Measurements from ENCODE around the gene SYT8.
"Not testable (repeated sequence)": the region's sequence is repeated elsewhere in the genome, so short reads cannot be mapped to it uniquely, and the experiment has no call there.

Gene SYT8

DNA sequence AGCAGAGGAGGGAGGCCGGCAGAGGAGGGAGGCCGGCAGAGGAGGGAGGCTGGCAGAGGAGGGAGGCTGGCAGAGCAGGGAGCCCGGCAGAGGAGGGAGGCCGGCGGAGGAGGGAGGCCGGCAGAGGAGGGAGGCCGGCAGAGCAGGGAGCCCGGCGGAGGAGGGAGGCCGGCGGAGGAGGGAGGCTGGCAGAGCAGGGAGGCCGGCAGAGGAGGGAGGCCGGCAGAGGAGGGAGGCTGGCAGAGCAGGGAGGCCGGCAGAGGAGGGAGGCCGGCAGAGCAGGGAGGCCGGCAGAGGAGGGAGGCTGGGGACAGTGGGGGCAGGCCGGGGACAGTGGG lies 39.0 kb downstream of the SYT8 start:
- not testable (repeated sequence) for DNase-seq (ENCODE audit: low read depth)

DNA sequence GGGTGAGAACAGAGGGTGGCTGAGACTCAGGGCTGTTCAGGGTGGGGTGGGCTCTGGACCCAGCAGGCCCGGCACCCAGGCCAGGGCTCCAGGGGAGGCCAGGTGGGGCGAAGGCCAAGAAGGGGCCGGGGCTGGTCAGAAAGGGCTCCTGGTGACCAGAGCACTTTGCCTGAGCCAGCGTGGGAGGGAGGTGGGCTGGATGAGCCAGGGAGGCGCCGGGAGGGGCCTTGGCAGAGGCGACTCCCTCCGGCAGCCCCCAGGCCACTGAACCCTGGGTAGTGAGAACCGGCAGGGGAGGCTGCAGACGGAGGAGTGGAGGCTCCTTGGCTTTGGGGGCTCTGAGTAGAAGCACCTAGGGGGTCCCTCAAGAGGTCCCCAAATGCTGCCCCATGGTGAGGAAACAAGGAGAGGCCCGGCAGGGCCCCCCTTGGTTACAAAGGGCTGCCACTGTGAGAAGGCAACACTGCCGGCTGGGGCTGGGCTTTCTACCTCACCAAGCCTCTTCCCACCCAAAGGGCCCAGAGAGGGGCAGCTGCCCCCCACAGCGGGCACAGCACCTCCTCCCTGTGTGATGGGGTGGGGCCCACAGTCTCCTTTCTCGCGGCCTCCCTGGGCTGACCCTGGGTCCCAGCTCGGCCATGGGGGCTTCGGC lies 39.8 kb downstream of the SYT8 start:
- DNase-seq (ENCODE audit: low read depth): peak; percentile 0

DNA sequence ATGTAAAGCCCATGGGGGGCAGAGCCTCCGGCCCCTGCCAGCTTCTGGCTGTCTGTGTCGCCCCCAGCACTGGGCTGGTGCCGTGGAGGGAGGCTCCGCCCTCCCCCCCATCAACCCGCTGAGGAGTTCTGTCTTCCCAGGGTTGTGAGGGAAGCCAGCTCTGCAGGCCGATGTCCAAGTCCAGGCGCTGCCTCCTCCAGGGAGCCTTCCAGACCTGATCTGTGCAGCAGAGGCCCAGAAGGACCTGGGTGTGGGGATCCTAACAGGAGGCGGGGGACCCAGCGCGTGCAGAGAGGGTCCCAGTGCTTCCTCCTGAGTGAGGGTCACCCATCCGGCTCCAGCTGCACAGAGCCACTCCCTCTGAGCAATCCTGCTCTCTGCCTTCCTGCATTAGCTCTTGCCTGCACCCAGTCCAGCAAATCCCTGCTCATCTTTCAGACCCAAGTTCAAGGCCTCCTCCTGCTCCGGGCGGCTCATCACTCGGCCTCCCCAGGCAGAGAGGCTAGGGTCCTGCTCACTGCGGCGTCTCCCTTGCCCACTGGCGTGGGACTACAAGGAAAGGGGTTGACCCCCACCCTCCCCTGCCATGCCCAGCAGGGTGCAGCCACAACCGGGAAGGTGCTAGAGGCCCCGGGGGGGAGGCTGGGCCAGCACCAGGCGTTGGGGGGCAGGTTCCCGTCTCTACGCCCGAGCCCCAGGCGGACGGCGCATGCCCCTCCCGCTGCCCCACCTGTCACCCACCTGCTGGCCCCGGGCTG lies 40.5 kb downstream of the SYT8 start:
- DNase-seq (ENCODE audit: low read depth): no peak

DNA sequence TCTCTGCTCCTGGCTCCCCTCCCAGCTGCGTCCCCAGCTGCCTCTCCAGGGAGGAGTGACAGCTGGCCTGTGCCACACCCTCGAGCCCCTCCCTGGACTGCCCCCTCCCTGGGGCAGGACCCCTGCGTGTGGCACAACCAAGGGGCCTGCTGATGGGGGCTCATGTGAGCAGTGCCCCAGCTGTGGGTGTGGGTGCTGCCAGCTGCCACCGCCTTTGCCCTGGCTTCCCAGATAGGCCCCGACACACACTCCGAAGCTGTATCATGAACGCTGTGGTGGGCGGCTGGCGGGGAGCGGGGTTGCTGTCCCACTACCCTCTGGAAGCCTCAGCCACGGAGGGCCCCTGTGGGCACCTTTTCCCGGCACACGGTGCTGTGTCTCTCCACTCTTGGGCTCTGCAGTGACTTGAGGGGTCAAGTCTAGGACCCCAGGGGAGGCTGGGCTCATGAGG lies 41.1 kb downstream of the SYT8 start:
- not testable (repeated sequence) for DNase-seq (ENCODE audit: low read depth)

DNA sequence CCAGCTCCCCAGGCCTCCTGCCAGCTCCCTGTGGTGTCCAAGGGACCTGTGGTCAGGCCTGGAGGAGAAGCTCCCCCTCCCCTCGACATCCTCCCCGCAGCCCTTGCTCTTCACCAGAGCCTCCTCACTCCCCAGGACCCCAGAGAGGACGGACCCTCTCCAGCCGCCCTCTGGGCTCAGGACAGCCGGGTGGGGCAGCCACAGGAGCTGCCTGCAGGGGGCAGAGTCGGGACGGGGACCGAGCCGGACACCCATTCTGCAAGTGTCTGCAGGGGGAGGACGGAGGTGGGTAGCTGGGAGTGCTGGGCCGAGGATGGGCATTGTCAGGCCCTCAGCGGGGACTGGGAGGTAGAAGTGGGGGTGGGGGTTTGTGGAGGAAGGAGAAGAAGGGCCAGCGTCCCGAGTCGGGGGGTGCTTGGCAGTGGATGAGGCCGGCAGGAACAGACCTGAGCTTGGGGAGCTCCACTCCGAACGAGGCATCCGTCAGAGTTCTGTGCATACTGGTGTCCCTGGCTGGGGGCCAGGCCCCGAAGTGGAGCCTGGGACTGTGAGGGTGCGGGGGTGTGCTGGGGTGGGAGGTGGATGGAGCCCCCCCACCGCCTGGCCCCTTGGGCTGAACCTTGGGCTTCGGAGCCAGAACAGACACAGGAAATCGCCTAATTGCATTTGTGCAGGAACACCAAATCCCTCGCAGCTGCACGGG lies 41.7 kb downstream of the SYT8 start:
- DNase-seq (ENCODE audit: low read depth): peak; percentile 0

DNA sequence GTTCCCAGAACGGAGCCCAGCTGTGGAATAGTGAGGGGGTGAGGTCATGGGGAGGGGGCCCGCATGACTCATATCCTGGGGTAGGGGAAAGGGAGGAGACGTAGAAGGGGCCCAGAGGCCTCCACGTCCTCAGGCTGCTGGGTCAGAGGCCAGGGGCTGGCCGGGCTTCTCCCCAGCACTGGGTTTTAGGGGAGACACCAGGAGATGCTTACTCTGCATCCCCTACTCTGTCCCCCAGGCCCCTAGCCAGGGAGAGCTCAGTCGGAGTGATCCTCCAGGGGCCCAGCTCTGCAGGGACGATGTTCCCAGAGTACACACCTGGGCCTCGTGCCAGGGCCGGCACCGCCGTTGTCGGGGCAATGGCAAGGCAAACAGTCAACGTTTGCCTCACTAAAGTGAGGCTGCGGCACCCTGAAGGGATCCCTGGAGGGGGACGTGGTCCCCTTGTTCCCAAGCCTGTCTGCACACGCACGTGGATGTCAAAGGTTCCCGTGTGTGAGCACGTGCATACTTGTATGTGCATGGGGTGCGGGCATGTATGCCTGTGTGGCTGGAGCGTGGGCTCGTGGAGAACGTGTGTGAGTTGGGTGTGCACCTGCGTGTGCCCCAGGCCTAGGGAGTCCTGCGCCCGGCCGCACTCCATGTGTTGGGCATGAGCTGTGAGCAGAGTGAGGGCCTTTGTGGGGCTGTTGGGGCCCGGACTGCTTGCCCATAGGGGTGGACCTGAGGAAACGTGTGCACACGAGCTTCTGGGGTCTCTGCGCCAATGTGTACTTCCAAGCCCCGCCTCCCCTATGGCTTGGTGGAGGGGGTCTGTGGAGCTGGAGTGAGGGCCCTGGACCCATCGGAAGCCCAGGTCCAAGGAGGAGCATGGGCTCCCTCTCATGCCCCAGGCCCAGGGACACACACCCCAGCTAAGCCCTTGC lies 42.7 kb downstream of the SYT8 start:
- DNase-seq (ENCODE audit: low read depth): peak; percentile 0

DNA sequence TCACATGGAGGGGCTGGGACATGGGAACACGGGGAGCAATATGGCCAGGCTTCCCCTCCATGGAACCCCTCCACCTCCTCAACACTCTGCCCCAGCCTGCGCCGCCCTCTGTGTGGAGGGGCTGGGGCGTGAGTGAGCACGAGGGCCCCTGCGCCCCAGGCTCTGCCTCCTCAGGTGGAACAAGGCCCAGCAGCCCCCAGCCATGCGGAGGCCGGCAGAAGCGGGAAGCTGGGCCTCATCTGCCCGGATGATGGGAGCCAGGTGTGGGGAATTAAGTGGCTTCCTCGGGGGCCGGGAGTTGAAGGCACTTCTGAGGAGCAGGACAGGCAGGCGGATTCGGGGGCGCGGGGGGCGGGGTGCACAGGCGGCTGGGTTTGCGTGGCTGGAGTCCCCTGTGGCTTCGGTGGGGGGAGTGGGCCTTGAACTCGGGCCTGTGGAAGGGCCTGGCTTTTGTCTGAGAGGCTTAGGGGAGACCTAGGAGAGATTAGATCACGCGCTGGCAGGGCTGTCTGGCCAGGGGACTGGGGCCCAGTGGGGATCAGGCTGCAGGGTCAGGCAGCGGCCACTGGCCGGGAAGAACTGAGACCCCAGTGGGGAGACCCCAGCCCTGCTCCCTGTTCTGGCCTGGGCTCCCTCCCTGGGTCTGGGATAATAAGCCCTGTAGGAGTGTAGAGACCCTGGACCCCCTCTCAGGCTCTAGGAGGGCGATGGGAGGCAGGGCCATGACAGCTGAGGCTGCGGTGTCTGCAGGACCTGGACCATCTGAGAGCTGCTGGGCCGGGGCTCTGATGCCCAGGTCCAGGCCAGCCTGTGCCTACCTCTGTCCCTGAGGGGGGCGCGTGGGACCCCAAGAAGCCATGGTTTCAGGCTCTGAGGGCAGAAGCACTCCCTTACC lies 43.6 kb downstream of the SYT8 start:
- no peak for DNase-seq (ENCODE audit: low read depth)

DNA sequence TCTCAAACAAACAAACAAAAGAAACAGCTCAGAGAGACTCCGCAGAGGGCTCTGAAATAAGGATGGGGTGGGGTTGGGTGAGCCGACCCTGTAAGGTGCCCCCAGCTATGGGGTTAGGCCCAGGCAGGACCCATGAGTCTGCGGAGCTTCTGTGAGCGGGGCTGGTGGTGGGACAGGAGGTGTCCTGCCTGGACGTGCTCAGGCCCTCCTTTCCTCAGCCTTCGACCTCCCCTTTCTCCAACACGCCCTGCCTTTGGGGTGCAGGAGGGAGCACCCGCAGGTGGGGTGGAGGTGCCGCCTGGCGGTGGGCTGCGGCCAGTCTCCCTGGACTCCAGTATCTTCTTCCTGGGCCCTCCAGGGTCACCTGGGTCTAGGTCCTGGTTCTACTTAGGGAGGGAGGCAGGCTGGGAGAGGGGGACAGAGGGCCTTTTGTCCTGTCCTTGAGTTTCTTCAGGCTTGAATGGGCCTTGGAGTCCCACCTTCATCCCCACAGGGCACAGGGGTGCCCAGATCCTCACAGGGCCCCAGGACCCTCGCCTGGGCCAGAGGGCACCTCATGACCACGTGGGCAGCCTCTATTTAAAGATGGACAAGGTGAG lies 44.7 kb downstream of the SYT8 start:
- no peak for DNase-seq (ENCODE audit: low read depth)

DNA sequence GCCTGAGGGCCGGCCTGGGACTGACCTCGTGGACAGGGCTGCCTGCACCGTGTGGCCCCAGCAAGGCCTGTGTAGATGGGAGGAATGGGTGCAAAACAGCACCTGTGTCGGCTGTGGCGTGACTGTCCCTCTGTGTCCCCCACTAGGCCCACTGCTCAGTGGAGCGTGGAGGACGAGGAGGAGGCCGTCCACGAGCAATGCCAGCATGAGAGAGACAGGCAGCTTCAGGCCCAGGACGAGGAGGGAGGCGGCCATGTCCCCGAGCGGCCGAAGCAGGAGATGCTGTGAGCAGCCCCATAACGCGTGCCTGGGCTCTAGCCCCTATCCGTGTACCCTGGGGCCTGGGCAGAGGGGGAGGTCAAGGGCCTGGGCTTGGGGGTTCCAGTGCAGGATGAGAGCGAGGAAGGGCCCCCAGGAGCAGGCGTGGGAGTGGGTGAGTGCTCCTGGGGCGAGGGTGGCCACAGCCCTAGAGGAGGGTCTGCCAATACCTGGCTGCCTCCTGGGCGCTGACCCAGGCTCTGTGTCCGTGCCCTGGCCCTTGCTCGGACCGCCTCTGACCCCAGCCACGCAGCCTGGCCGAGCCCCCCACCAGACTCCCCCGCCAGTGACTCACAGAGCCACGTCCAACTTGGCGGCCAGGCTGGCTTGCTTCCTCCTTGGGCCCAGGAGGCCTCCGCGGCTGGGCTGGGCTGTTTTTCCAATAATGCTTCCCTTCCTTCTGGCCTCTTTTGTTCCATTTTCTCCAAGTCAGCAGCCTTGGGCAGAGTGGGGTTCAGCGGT lies 45.3 kb downstream of the SYT8 start:
- no peak for DNase-seq (ENCODE audit: low read depth)

DNA sequence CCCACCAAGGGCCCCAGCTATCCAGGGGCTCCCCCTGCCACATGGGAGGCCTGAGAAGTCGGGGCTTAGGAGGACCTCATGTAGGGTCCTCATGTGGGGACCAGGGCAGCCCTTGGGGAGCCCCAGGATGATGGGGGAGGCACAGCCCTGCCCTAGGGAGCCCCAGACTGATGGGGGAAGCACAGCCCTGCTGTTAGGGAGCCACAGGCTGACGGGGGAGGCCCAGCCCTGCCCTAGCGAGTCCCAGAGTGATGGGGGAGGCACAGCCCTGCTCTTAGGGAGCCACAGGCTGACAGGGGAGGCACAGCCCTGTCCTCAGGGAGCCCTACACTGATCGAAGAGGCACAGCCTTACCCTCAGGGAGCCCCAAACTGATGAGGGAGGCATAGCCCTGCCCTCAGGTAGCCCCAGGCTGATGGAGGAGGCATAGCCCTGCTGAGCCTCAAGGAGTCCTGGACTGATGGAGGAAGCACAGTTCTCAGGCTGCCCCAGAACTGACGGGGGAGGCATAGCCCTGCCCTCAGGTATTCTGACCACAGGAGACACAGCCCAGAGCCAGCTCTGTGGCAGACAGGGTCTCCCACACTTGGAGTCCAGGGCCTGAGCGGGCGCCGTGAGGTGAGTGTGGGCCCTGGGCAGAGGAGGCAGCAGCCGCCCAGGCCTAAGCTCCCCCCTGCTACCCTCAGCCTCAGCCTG lies 46.1 kb downstream of the SYT8 start:
- no peak for DNase-seq (ENCODE audit: low read depth)

DNA sequence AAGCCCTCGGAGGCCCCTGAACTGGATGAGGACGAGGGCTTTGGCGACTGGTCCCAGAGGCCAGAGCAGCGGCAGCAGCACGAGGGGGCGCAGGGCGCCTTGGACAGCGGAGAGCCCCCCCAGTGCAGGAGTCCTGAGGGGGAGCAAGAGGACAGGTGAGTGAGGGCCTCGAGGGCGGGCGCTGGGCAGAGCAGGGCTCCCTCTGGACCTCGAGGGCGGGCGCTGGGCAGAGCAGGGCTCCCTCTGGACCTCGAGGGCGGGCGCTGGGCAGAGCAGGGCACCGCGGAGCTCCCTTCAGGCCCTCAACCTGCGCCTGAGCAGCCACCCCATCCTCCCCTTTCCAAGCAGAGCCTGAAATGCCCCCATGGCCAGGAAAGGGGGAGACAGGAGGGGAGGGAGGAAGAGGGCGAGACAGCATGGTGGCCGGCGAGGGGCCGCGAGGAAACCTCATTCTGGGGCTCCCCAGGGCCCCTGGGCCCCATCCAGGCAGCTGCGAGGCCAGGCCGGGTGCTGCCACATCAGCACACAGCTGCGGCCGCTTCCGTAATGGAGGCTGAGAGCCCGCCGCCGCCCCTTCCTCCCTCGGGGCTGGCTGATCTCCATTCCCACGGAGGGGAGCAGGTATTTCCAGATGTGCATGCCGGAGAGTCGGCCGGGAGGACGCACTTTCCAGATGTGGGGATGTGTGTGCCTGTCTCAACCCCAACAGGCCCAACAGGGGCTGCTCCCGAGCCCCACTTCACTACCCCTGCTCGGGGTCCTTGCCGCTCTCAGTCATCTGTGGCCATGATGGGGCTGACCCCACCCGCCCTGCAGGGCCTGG lies 46.9 kb downstream of the SYT8 start:
- DNase-seq (ENCODE audit: low read depth): no peak

DNA sequence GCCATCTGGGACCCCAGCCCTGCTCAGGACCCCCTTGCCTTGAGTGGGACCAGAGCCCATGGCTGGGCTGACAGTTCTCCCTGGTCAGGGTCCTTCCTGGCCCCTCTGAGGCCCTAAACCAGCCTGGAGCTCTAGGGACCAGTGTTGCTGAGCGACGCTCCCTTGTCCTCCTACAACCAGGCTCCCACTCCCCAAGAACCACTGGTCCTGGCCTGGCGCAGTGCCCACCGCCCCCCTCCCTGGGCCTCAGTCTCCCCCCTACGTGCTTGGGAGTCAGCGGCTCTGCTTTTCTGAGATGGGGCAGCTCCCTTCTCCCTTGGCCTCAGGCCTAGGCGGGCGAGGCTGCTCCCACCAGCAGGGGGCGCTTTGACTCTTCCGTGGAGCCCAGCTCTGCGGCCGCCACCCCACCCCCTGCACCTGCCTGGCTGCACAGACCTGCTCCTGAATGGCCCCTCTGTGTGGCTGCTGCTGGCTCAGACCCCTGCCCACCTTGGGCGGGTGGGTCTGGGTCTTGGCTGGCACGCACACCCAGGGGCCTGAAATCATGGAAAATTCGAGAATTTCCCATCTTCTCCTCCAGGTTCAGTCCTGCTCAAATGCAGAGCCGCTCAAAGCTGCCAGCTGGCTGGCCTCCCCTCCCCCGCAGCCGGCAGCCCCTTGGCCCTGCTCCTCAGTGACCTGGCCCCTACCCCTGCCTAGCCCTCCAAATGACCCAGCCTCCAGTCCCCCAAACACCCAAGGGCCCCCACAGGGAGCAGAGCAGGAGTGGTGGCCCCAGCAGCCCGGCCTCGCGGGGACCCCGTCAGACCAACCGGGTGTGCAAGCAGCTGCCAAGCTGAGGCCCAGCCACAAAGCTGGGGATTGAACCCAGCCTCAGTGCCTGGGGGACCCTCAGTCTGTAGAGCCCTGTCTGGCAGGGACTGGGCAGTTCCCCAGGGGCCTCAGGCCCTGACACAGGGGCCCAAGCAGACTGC lies 47.8 kb downstream of the SYT8 start:
- DNase-seq (ENCODE audit: low read depth): peak; percentile 64

DNA sequence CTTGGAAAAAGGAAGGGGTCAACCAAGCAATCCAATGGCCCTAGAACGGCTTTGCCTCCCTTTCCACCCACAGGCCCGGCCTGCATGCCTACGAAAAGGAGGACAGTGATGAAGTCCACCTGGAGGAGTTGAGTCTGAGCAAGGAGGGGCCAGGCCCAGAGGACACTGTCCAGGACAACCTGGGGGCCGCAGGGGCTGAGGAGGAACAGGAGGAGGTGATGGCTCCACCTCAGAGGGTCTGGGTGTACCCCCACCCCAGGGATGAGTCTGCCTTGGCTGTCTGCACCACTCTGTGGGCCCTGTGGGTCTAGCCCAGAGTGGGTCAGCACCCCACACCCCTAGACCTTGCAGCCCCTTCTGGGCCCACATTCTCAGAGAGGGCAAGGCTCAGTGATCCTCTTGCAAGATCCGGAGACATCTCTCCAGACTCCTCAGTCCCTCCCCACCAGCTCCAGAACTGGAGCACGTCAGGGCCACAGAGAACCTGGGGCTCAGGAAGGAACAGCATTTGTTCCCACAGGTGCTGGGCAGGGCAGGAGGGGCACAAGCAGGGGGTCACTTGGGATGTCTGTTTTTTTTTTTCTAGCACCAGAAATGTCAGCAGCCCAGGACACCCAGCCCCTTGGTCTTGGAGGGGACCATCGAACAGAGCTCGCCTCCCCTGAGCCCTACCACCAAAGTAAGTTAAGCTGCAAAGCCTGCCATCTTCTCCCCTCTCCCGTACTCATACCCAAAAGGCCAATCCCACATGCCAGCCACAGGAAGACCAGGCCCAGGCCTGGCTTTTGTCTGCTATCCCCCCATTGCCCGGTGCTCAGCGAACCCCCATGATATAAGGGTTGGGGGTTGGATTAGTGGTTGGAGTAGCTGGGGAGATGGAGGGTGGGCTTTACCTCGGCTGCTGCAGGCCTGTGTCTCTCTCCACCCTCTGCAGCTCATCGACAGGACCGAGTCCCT lies 48.8 kb downstream of the SYT8 start:
- no peak for DNase-seq (ENCODE audit: low read depth)

DNA sequence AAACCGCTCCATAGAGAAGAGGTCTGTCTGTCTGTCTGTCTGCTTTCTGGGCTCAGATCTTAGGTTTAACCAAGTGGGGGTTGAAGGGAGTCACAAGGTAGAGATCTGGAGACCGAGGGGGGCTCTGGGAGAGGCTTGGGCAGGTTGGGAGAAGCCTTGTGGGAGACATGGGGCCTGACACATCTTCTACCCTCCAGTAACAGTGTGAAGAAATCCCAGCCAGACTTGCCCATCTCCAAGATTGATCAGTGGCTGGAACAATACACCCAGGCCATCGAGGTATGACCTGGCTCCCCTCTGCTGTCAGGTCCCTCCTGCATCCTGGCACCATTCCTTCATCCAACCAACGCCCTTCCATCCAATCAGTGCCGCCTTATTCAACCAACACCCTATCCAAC lies 49.5 kb downstream of the SYT8 start:
- no peak for DNase-seq (ENCODE audit: low read depth)

DNA sequence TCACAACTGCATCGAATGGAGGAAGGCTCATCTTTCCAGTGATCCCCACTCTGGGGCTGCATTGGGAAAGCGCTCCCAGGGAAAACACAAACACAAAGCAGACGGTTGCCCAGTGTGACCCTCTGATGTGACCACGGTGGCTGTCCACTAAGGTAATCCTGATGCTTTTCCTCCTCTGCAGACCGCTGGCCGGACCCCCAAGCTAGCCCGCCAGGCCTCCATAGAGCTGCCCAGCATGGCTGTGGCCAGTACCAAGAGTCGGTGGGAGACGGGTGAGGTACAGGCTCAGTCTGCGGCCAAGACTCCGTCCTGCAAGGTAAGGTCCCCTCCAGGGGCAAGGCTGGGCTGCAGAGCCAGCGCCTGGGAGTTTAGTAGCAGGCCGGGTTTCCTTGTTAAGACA lies 51.8 kb downstream of the SYT8 start:
- DNase-seq (ENCODE audit: low read depth): not testable (repeated sequence)

All from activated T-helper 9 cell treated with anti-CD3 and anti-CD28 coated beads, Interleukin-2, amount 50 U/mL, for 16 hours (primary cell).